HepG2 (cell line): ENCODE results near the gene LRIT2. TPM values are rescaled to one million over a fixed set of nuclear protein-coding genes. Genes with fewer than 3 reads are reported as not detected.

ENCODE experiments used
- ATAC-seq: fragments of 200-7000 bp; cut with Tn5 transposase; 3 replicates; pipeline ENCODE4 v1.9.1; 2020; ENCODE audit warnings: mild to moderate bottlenecking, moderate library complexity
- BruUV-seq: library from RNA; stranded (reverse); fragments of 400-500 nt; replicated peaks from 2 replicates; lab custom pipeline; 2021; lab: Mats Ljungman, UMichigan
- CTCF ChIA-PET: fragments of 300-600 bp; formaldehyde crosslinking; extraction: SDS; loops from one replicate; lab custom pipeline; 2021; ENCODE audit warnings: low total read pairs, inconsistent platforms, low intra/inter-chr PET ratio; lab: Yijun Ruan, JAX
- POLR2A ChIA-PET: fragments of 350-600 bp; sonication (Branson Sonifier 250); formaldehyde crosslinking; loops from one replicate; lab custom pipeline; 2020; ENCODE audit warnings: antibody characterized with exemption, inconsistent platforms; lab: Yijun Ruan, JAX
- DNase-seq: peaks from one replicate; pipeline ENCODE4 v3.0.0-alpha.2; 2015; ENCODE audit warnings: low spot score
- FAIRE-seq: peaks from 3 replicates; lab custom pipeline; 2011; peaks lifted over from hg19 to GRCh38; lab: Jason Lieb, UNC
- H2AFZ ChIP-seq: one replicate; pipeline ENCODE4 v1.6.1; 2011; ENCODE audit warnings: low read length, inconsistent platforms
- H3K27ac ChIP-seq: fragments of 300-600 bp; 3 replicates; pipeline ENCODE4 v1.8.0; 2011; ENCODE audit warnings: mixed run types, mild to moderate bottlenecking, mixed read lengths, low read length, inconsistent platforms; ENCODE audit not compliant: insufficient read depth; ENCODE audit errors: extremely low read length
- H3K27me3 ChIP-seq, 2 experiments: fragments of 200-600 bp in 1 of 2; 2 replicates in 1 of 2; 3 replicates in 1 of 2; pipeline versions ENCODE4 v1.6.0 to v1.8.0; 2011; ENCODE audit warnings: low read length in 2 of 2, mild to moderate bottlenecking in 2 of 2, moderate library complexity in 2 of 2, inconsistent platforms in 1 of 2; ENCODE audit not compliant: insufficient read depth in 2 of 2, control insufficient read depth in 1 of 2
- H3K36me3 ChIP-seq, 2 experiments: fragments of 200-600 bp in 1 of 2; replicated peaks in 1 of 2; 2 replicates in 1 of 2; 3 replicates in 1 of 2; pipeline versions ENCODE4 v1.5.1 to v1.8.0; 2011; ENCODE audit warnings: low read length in 2 of 2, inconsistent platforms in 1 of 2; ENCODE audit not compliant: insufficient read depth in 2 of 2, control insufficient read depth in 1 of 2
- H3K4me1 ChIP-seq: 2 replicates; pipeline ENCODE4 v1.5.1; 2012; ENCODE audit warnings: low read length, inconsistent platforms; ENCODE audit not compliant: insufficient read depth
- H3K4me2 ChIP-seq: 2 replicates; pipeline ENCODE4 v1.6.0; 2011; ENCODE audit warnings: low read depth, low read length, inconsistent platforms
- H3K4me3 ChIP-seq, 3 experiments: fragments of 200-600 bp in 1 of 3; sonication (generic), shearing (Covaris generic) in 1 of 3; replicated peaks in 1 of 3; 2 replicates each; pipeline ENCODE4 v1.5.1; 2011 to 2016; ENCODE audit warnings: low read length in 3 of 3, inconsistent platforms in 2 of 3, low read depth in 2 of 3, mild to moderate bottlenecking in 2 of 3, control low read depth in 1 of 3, mixed read lengths in 1 of 3; ENCODE audit not compliant: insufficient read depth in 1 of 3
- H3K79me2 ChIP-seq: one replicate; pipeline ENCODE4 v1.6.1; 2011; ENCODE audit warnings: low read length, inconsistent platforms; ENCODE audit not compliant: insufficient read depth
- H3K9ac ChIP-seq: 2 replicates; pipeline ENCODE4 v1.6.0; 2011; ENCODE audit warnings: mild to moderate bottlenecking, low read depth, low read length, inconsistent platforms; ENCODE audit not compliant: insufficient read depth
- H3K9me3 ChIP-seq: 2 replicates; pipeline ENCODE4 v1.5.1; 2012; ENCODE audit warnings: mild to moderate bottlenecking, low read length
- H4K20me1 ChIP-seq: 2 replicates; pipeline ENCODE4 v1.6.0; 2011; ENCODE audit warnings: inconsistent platforms, mild to moderate bottlenecking, low read length, moderate library complexity; ENCODE audit not compliant: insufficient read depth
- EHMT2 ChIP-seq: fragments of 200-600 bp; sonication (generic); IDR thresholded peaks from 2 replicates; pipeline ENCODE4 v1.7.0; 2017; ENCODE audit warnings: antibody characterized with exemption, low read depth, low read length, borderline replicate concordance
- FOXJ3 ChIP-seq: sonication (generic); formaldehyde crosslinking; IDR thresholded peaks from 2 replicates; pipeline ENCODE4 v1.4.0; 2020; ENCODE audit warnings: missing genetic modification reagents, mild to moderate bottlenecking, borderline replicate concordance
- KLF16 ChIP-seq, 2 experiments: sonication (generic) in 1 of 2; formaldehyde crosslinking in 1 of 2; IDR thresholded peaks; 2 replicates each; pipeline versions ENCODE4 v1.6.1 to v1.8.0; 2016 to 2023; ENCODE audit warnings: missing genetic modification reagents in 2 of 2, missing compliant biosample characterization in 1 of 2
- KMT2A ChIP-seq: sonication (generic); formaldehyde crosslinking; IDR thresholded peaks from 2 replicates; pipeline ENCODE4 v1.4.0; 2020; ENCODE audit warnings: missing genetic modification reagents
- MBD4 ChIP-seq: IDR thresholded peaks from 2 replicates; pipeline ENCODE4 v1.6.1; 2012; ENCODE audit warnings: low read length, inconsistent platforms, borderline replicate concordance
- MEIS2 ChIP-seq: sonication (generic); formaldehyde crosslinking; IDR thresholded peaks from 2 replicates; pipeline ENCODE4 v1.9.0; 2021; ENCODE audit warnings: mild to moderate bottlenecking, missing genetic modification reagents
- SNAI1 ChIP-seq: sonication (generic); formaldehyde crosslinking; IDR thresholded peaks from 2 replicates; pipeline ENCODE4 v1.5.0; 2020; ENCODE audit warnings: mild to moderate bottlenecking, missing genetic modification reagents, borderline replicate concordance
- THYN1 ChIP-seq: sonication (generic); formaldehyde crosslinking; IDR thresholded peaks from 2 replicates; pipeline ENCODE4 v1.8.1; 2023; ENCODE audit warnings: low read depth, mild to moderate bottlenecking, moderate library complexity, missing genetic modification reagents, borderline replicate concordance
- TOE1 ChIP-seq: sonication (generic); formaldehyde crosslinking; IDR thresholded peaks from 2 replicates; pipeline ENCODE4 v1.4.0; 2020; ENCODE audit warnings: mild to moderate bottlenecking, missing genetic modification reagents
- ZBTB42 ChIP-seq: sonication (generic); formaldehyde crosslinking; IDR thresholded peaks from 2 replicates; pipeline ENCODE4 v1.5.0; 2020; ENCODE audit warnings: mild to moderate bottlenecking, missing genetic modification reagents
- ZFAT ChIP-seq: sonication (generic); formaldehyde crosslinking; conservative IDR thresholded peaks from 2 replicates; pipeline ENCODE4 v1.8.1; 2023; ENCODE audit warnings: missing genetic modification reagents, inconsistent platforms
- ZNF143 ChIP-seq: sonication (generic); formaldehyde crosslinking; IDR thresholded peaks from 2 replicates; pipeline ENCODE4 v1.4.0; 2020; ENCODE audit warnings: missing genetic modification reagents
- ZNF329 ChIP-seq: sonication (generic); formaldehyde crosslinking; IDR thresholded peaks from 2 replicates; pipeline ENCODE4 v1.9.0; 2021; ENCODE audit warnings: low read depth, mild to moderate bottlenecking, missing genetic modification reagents
- ZNF367 ChIP-seq: sonication (generic); formaldehyde crosslinking; IDR thresholded peaks from 2 replicates; pipeline ENCODE4 v1.4.0; 2020; ENCODE audit warnings: missing genetic modification reagents, borderline replicate concordance
- ZNF550 ChIP-seq: sonication (generic); formaldehyde crosslinking; IDR thresholded peaks from 2 replicates; pipeline ENCODE4 v1.4.0; 2020; ENCODE audit warnings: mild to moderate bottlenecking, missing genetic modification reagents, borderline replicate concordance
- WGBS: methylation state at CpG from one replicate; pipeline ENCODE4 v1.1.6; 2017; ENCODE audit warnings: low lambda C conversion rate; 5-methylcytosine and 5-hydroxymethylcytosine counted together
- in situ Hi-C: cut with HindIII; loops from 2 replicates; pipeline ENCODE4 v1.10.0; 2017; ENCODE audit warnings: low pct_unique_long_range_greater_than_20kb; ENCODE audit not compliant: extremely low pct_ligation_motif_present
- intact Hi-C: fragments of 100-400 bp; cut with micrococcal nuclease; formaldehyde crosslinking; loops from one replicate; pipeline ENCODE4 v1.10.0; 2022; ENCODE audit not compliant: unreplicated experiment
- polyA plus RNA-seq, 8 experiments: library from polyadenylated mRNA; depleted of rRNA in 3 of 8; stranded (reverse) in 7 of 8; unstranded in 1 of 8; fragments of >200 nt; fragmentation: Illumina TruSeq in 4 of 8; extraction: Trizol in 4 of 8; gene quantifications; 2 replicates each; pipeline versions ENCODE4 v1.2.1 to v1.2.3, GENCODE V29; 2011 to 2016; ENCODE audit warnings: low read depth in 4 of 8, missing spikeins in 1 of 8, mixed read lengths in 1 of 8; ENCODE audit not compliant: insufficient read depth in 1 of 8
- total RNA-seq, 5 experiments: library from RNA; depleted of rRNA; stranded (reverse); fragments of >200 nt; fragmentation: Illumina TruSeq; extraction: Trizol; gene quantifications; 2 replicates each; pipeline ENCODE4 v1.2.3, GENCODE V29; 2016; ENCODE audit warnings: low read depth in 1 of 5
- TF ChIP-seq, protein P1 (sequence below): sonication (generic); formaldehyde crosslinking; IDR thresholded peaks from 2 replicates; pipeline ENCODE4 v1.8.1; 2023; ENCODE audit warnings: mild to moderate bottlenecking, missing genetic modification reagents, borderline replicate concordance
- TF ChIP-seq, protein P2 (sequence below): sonication (generic); formaldehyde crosslinking; IDR thresholded peaks from 2 replicates; pipeline ENCODE4 v1.5.1; 2020; ENCODE audit warnings: missing genetic modification reagents, mild to moderate bottlenecking, borderline replicate concordance
- TF ChIP-seq, protein P3 (sequence below): sonication (generic); formaldehyde crosslinking; conservative IDR thresholded peaks from 2 replicates; pipeline ENCODE4 v1.4.0; 2020; ENCODE audit warnings: missing genetic modification reagents

LRIT2 gene
- total and polyA plus RNA-seq, 2 of the 13 experiments (the other 11 are each of a cell fraction or from before 2014, with no cell fraction given), result not detected

DNA sequence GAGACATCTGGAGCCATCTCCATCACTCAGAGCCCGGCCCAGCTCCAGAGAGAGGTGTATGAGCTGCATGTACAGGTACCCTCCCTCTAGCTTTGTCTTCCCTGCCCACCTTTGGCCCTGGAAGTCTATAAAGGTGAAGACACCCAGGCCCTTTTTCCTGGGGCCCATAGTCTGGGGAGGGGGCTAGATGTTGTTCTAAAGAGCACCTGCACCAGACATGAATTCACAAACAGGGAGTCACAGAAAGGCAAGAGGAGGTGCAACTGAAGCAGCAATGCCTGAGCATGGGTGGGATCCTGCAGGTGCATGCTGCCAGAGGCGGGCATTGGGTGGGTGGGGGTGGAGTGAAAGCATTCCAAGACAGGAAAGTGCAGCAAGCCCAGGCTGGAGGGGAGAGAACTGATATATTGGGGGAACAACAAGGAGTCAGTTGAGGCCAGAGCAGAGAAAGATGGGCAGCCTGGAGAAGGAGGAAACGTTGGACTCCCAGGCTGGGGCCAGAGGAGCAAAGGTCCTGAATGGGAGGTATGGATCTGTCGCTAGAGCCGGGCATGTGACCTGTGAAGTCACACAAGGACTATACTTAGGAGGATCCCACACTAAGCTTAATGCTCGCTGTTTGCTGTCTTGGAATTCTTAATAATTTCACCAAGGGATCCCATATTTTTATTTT, 19.4 kb downstream of the LRIT2 start:
- H3K4me2 ChIP-seq, result no peak overlapping the region
- no peak overlapping the region for H3K9ac ChIP-seq
- no peak overlapping the region for H3K27ac ChIP-seq
- CTCF ChIA-PET, result interaction anchor here (1.2 to 3.7 kb wide), 2 partner anchors 80 to 179 kb away, joined by 4 to 22 read pairs; no protein-coding TSS in a partner anchor
- no peaks in the 10 kb centered on the region for H3K9me3 ChIP-seq
- BruUV-seq, result no TSS peak
- POLR2A ChIA-PET, result no interaction called here
- H3K27me3 ChIP-seq, result peaks cover 1 to 13% of the 10 kb centered on the region in 2 experiments; a peak in 3 of 5 replicates
- in situ Hi-C loops (loop anchor here (5.0 kb wide), 1 partner anchor 74 kb away; no protein-coding TSS in a partner anchor), intact Hi-C loops (loop anchor here (1.0 kb wide), 3 partner anchors 58 to 130 kb away; no protein-coding TSS in a partner anchor)
- no peak for FAIRE-seq
- no peaks in the 10 kb centered on the region for H3K4me1 ChIP-seq
- H3K79me2 ChIP-seq, result no peaks in the 10 kb centered on the region
- H3K4me3 ChIP-seq, result no peak overlapping the region
- TF ChIP-seq, protein P1, sequence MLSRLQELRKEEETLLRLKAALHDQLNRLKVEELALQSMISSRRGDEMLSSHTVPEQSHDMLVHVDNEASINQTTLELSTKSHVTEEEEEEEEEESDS (CRISPR knock-in tag), result no peak
- TF ChIP-seq, protein P2, sequence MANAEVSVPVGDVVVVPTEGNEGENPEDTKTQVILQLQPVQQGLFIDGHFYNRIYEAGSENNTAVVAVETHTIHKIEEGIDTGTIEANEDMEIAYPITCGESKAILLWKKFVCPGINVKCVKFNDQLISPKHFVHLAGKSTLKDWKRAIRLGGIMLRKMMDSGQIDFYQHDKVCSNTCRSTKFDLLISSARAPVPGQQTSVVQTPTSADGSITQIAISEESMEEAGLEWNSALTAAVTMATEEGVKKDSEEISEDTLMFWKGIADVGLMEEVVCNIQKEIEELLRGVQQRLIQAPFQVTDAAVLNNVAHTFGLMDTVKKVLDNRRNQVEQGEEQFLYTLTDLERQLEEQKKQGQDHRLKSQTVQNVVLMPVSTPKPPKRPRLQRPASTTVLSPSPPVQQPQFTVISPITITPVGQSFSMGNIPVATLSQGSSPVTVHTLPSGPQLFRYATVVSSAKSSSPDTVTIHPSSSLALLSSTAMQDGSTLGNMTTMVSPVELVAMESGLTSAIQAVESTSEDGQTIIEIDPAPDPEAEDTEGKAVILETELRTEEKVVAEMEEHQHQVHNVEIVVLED (CRISPR knock-in tag), result no peak
- no peak for TF ChIP-seq MBD4
- TF ChIP-seq KLF16 (CRISPR knock-in tag; IDR thresholded peaks at IDR 0.05), result no peak
- TF ChIP-seq, protein P3, sequence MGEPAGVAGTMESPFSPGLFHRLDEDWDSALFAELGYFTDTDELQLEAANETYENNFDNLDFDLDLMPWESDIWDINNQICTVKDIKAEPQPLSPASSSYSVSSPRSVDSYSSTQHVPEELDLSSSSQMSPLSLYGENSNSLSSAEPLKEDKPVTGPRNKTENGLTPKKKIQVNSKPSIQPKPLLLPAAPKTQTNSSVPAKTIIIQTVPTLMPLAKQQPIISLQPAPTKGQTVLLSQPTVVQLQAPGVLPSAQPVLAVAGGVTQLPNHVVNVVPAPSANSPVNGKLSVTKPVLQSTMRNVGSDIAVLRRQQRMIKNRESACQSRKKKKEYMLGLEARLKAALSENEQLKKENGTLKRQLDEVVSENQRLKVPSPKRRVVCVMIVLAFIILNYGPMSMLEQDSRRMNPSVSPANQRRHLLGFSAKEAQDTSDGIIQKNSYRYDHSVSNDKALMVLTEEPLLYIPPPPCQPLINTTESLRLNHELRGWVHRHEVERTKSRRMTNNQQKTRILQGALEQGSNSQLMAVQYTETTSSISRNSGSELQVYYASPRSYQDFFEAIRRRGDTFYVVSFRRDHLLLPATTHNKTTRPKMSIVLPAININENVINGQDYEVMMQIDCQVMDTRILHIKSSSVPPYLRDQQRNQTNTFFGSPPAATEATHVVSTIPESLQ, result no peak
- TF ChIP-seq ZNF143 (CRISPR knock-in tag), result no peak
- TF ChIP-seq ZBTB42, result no peak
- no peak for TF ChIP-seq EHMT2
- no peak for TF ChIP-seq FOXJ3 (CRISPR knock-in tag)
- no peak for TF ChIP-seq MEIS2 (CRISPR knock-in tag)
- no peak for TF ChIP-seq ZNF550 (CRISPR knock-in tag)
- no peak for TF ChIP-seq ZFAT (CRISPR knock-in tag)
- no peak for TF ChIP-seq ZNF367
- TF ChIP-seq KMT2A (CRISPR knock-in tag), result no peak
- TF ChIP-seq SNAI1 (CRISPR knock-in tag), result no peak
- no peak for TF ChIP-seq TOE1 (CRISPR knock-in tag)
- no peak for TF ChIP-seq ZNF329 (CRISPR knock-in tag)
- no peak for TF ChIP-seq THYN1 (CRISPR knock-in tag)
- H2AFZ ChIP-seq, result no peak overlapping the region
- H4K20me1 ChIP-seq, result no peaks in the 10 kb centered on the region
- no peak for DNase-seq
- ATAC-seq, result no peak
- no peaks in the 10 kb centered on the region for H3K36me3 ChIP-seq
- 7% methylated on average over 6 of the region's 6 CpGs for WGBS
